Activated naive CD8-positive, alpha-beta T cell treated with anti-CD3 and anti-CD28 coated beads, Interleukin-2, amount 10 ng/mL, durations not matched to agents 7 days and 5 days (primary cell): ENCODE results near the gene SEC23IP. TPM values are rescaled to one million over a fixed set of nuclear protein-coding genes. Genes with fewer than 3 reads are reported as not detected.

Experiments used
- ATAC-seq: fragments of 150-1000 bp; cut with Tn5 transposase; one replicate; pipeline ENCODE4 v1.10.0; 2021; ENCODE audit warnings: low read depth, moderate library complexity
- POLR2A ChIA-PET: fragments of 350-600 bp; sonication (Branson Sonifier 250); formaldehyde crosslinking; loops from one replicate; lab custom pipeline; 2021; ENCODE audit warnings: antibody characterized with exemption; lab: Charles Lee
- DNase-seq: peaks from one replicate; pipeline ENCODE4 v3.0.0; 2021
- H3K27ac Mint-ChIP-seq: one replicate; pipeline ENCODE4 v1.8.0; 2022; ENCODE audit warnings: mild to moderate bottlenecking, mixed read lengths
- H3K27me3 Mint-ChIP-seq: one replicate; pipeline ENCODE4 v1.8.0; 2022; ENCODE audit warnings: mild to moderate bottlenecking, moderate library complexity, mixed read lengths
- H3K36me3 Mint-ChIP-seq: one replicate; pipeline ENCODE4 v1.8.0; 2021; ENCODE audit warnings: mild to moderate bottlenecking, mixed read lengths
- H3K4me1 Mint-ChIP-seq: one replicate; pipeline ENCODE4 v1.8.0; 2021; ENCODE audit warnings: mixed read lengths
- H3K4me3 Mint-ChIP-seq: one replicate; pipeline ENCODE4 v1.8.0; 2022; ENCODE audit warnings: mild to moderate bottlenecking, moderate library complexity, mixed read lengths
- H3K9me3 Mint-ChIP-seq: one replicate; pipeline ENCODE4 v1.8.0; 2021; ENCODE audit warnings: mixed read lengths
- total RNA-seq, 2 experiments: library from RNA; stranded (reverse); gene quantifications; one replicate each; pipeline ENCODE4 v1.2.3, GENCODE V29; 2021

SEC23IP gene
- 10 to 100 TPM; 50.5 to 64.2 TPM for total RNA-seq

GRCh38 chr10:119892188-119893065 lies at the start of gene SEC23IP:
Gene SEC23IP, plus strand, starts transcription at chr10:119892730. Its CDS starts 53 bp downstream, at chr10:119892783.
- H3K27me3 Mint-ChIP-seq, result peaks cover 4% of the 10 kb centered on the region
- peak within 1 kb of the TSS; percentile 99 for H3K4me3 Mint-ChIP-seq
- DNase-seq, result peak; percentile 89
- peak within 1 kb of the TSS; percentile 94 for H3K27ac Mint-ChIP-seq
- ATAC-seq, result peak; percentile 99
- H3K4me1 Mint-ChIP-seq, result peaks cover 32% of the 10 kb centered on the region
- H3K36me3 Mint-ChIP-seq, result peaks cover 3% of the 10 kb centered on the region
- H3K9me3 Mint-ChIP-seq, result peaks cover 2% of the 10 kb centered on the region
- POLR2A ChIA-PET, result interaction anchor here (1.2 to 5.3 kb wide), 4 partner anchors 12 to 166 kb away, joined by 4 to 61 read pairs (median 8); partner anchors contain the start of genes INPP5F and MCMBP

GRCh38 chr10:119845656-119846055 lies 46.9 kb upstream of the SEC23IP start:
- Mint-ChIP-seq H3K4me1 (peaks cover 6% of the 10 kb centered on the region), H3K9me3 (no peaks in the 10 kb centered on the region), H3K4me3 (no peak overlapping the region), H3K36me3 (peaks cover 45% of the 10 kb centered on the region), H3K27me3 (no peaks in the 10 kb centered on the region), H3K27ac (no peak overlapping the region)
- POLR2A ChIA-PET, result no interaction called here
- ATAC-seq, result no peak
- no peak for DNase-seq

- Mint-ChIP-seq H3K27ac (no peak overlapping the region), H3K36me3 (peaks cover 36% of the 10 kb centered on the region), H3K9me3 (no peaks in the 10 kb centered on the region), H3K27me3 (no peaks in the 10 kb centered on the region), H3K4me3 (no peak overlapping the region), H3K4me1 (peaks cover 4% of the 10 kb centered on the region)
- POLR2A ChIA-PET, result interaction anchor here (1.2 kb wide), 1 partner anchor 123 kb away, joined by 6 read pairs; the partner anchor contains the start of gene INPP5F
- ATAC-seq (no peak), DNase-seq (no peak)
These were observed 43.3 kb upstream of the SEC23IP start for GRCh38 chr10:119849031-119849789.

GRCh38 chr10:119849944-119850343 lies 42.6 kb upstream of the SEC23IP start:
- H3K27ac Mint-ChIP-seq, result no peak overlapping the region
- POLR2A ChIA-PET, result interaction anchor here (0.7 kb wide), 2 partner anchors 10 to 18 kb away, joined by 4 to 5 read pairs; no protein-coding TSS in a partner anchor
- peaks cover 34% of the 10 kb centered on the region for H3K36me3 Mint-ChIP-seq
- ATAC-seq (no peak), DNase-seq (no peak)
- H3K4me3 Mint-ChIP-seq, result no peak overlapping the region
- no peaks in the 10 kb centered on the region for H3K9me3 Mint-ChIP-seq
- H3K27me3 Mint-ChIP-seq, result no peaks in the 10 kb centered on the region
- H3K4me1 Mint-ChIP-seq, result peaks cover 4% of the 10 kb centered on the region

GRCh38 chr10:119852277-119852676 lies 40.3 kb upstream of the SEC23IP start:
- Mint-ChIP-seq H3K27ac (no peak overlapping the region), H3K4me1 (no peaks in the 10 kb centered on the region), H3K4me3 (no peak overlapping the region), H3K36me3 (peaks cover 31% of the 10 kb centered on the region), H3K27me3 (no peaks in the 10 kb centered on the region), H3K9me3 (no peaks in the 10 kb centered on the region)
- ATAC-seq (no peak), DNase-seq (no peak)
- POLR2A ChIA-PET, result no interaction called here

- DNase-seq, result no peak
- no peak for ATAC-seq
- Mint-ChIP-seq H3K9me3 (no peaks in the 10 kb centered on the region), H3K4me1 (no peaks in the 10 kb centered on the region), H3K4me3 (no peak overlapping the region), H3K27ac (no peak overlapping the region), H3K36me3 (peaks cover 30% of the 10 kb centered on the region), H3K27me3 (no peaks in the 10 kb centered on the region)
- POLR2A ChIA-PET, result no interaction called here
These were observed 39.7 kb upstream of the SEC23IP start for GRCh38 chr10:119852822-119853221.

GRCh38 chr10:119853574-119853973 lies 39.0 kb upstream of the SEC23IP start:
- ATAC-seq (no peak), DNase-seq (no peak)
- Mint-ChIP-seq H3K27ac (no peak overlapping the region), H3K36me3 (peaks cover 27% of the 10 kb centered on the region), H3K27me3 (no peaks in the 10 kb centered on the region), H3K9me3 (no peaks in the 10 kb centered on the region), H3K4me3 (no peak overlapping the region), H3K4me1 (no peaks in the 10 kb centered on the region)
- POLR2A ChIA-PET, result no interaction called here

GRCh38 chr10:119858063-119858462 lies 34.5 kb upstream of the SEC23IP start:
- H3K4me3 Mint-ChIP-seq, result no peak overlapping the region
- no peak for DNase-seq
- peaks cover 17% of the 10 kb centered on the region for H3K36me3 Mint-ChIP-seq
- POLR2A ChIA-PET, result no interaction called here
- no peaks in the 10 kb centered on the region for H3K9me3 Mint-ChIP-seq
- no peak for ATAC-seq
- H3K27ac Mint-ChIP-seq, result no peak overlapping the region
- no peaks in the 10 kb centered on the region for H3K27me3 Mint-ChIP-seq
- peaks cover 17% of the 10 kb centered on the region for H3K4me1 Mint-ChIP-seq

GRCh38 chr10:119859420-119860258 lies 32.9 kb upstream of the SEC23IP start:
- H3K27me3 Mint-ChIP-seq, result no peaks in the 10 kb centered on the region
- no peak overlapping the region for H3K27ac Mint-ChIP-seq
- H3K4me1 Mint-ChIP-seq, result peaks cover 25% of the 10 kb centered on the region
- H3K4me3 Mint-ChIP-seq, result no peak overlapping the region
- H3K36me3 Mint-ChIP-seq, result peaks cover 24% of the 10 kb centered on the region
- ATAC-seq (no peak), DNase-seq (no peak)
- H3K9me3 Mint-ChIP-seq, result peaks cover 3% of the 10 kb centered on the region
- POLR2A ChIA-PET, result interaction anchor here (0.5 to 2.5 kb wide), 3 partner anchors 9 to 111 kb away, joined by 3 to 13 read pairs (median 5); partner anchors contain the start of gene MCMBP

- Mint-ChIP-seq H3K27ac (no peak overlapping the region), H3K9me3 (peaks cover 5% of the 10 kb centered on the region), H3K36me3 (peaks cover 33% of the 10 kb centered on the region), H3K27me3 (no peaks in the 10 kb centered on the region), H3K4me1 (peaks cover 33% of the 10 kb centered on the region), H3K4me3 (no peak overlapping the region)
- POLR2A ChIA-PET, result interaction anchor here (2.5 kb wide), 1 partner anchor 11 kb away, joined by 13 read pairs; the partner anchor contains the start of gene MCMBP
- DNase-seq, result no peak
- ATAC-seq, result no peak
These were observed 31.5 kb upstream of the SEC23IP start for GRCh38 chr10:119860866-119861607.

GRCh38 chr10:119862524-119862923 lies 30.0 kb upstream of the SEC23IP start:
- Mint-ChIP-seq H3K9me3 (peaks cover 5% of the 10 kb centered on the region), H3K27me3 (no peaks in the 10 kb centered on the region), H3K27ac (no peak overlapping the region), H3K4me1 (peaks cover 40% of the 10 kb centered on the region), H3K36me3 (peaks cover 36% of the 10 kb centered on the region), H3K4me3 (no peak overlapping the region)
- POLR2A ChIA-PET, result no interaction called here
- ATAC-seq, result no peak
- no peak for DNase-seq

GRCh38 chr10:119863951-119864565 lies 28.5 kb upstream of the SEC23IP start:
- no peak for ATAC-seq
- peaks cover 48% of the 10 kb centered on the region for H3K4me1 Mint-ChIP-seq
- no peaks in the 10 kb centered on the region for H3K27me3 Mint-ChIP-seq
- no peak overlapping the region for H3K27ac Mint-ChIP-seq
- DNase-seq, result no peak
- H3K4me3 Mint-ChIP-seq, result no peak overlapping the region
- H3K9me3 Mint-ChIP-seq, result peaks cover 5% of the 10 kb centered on the region
- H3K36me3 Mint-ChIP-seq, result peaks cover 42% of the 10 kb centered on the region
- POLR2A ChIA-PET, result interaction anchor here (0.7 kb wide), 1 partner anchor 9 kb away, joined by 4 read pairs; the partner anchor contains the start of gene MCMBP
